Gastrocnemius medialis (tissue), 4 donors: ENCODE measurements around the gene RAD51C. TPM values are rescaled to one million over a fixed set of nuclear protein-coding genes. Genes with fewer than 3 reads are reported as not detected.

Experiments
- ATAC-seq, 2 donors: fragments of 150-250 bp; one replicate each; pipeline ENCODE4 v1.9.1; 2016
- DNase-seq, 2 donors: peaks; one replicate each; pipeline ENCODE4 v3.0.0-alpha.2; 2019
- H3K27ac ChIP-seq, 4 donors: fragments of 200-600 bp; sonication (generic); 1 replicate in 1 of 4; 2 replicates in 3 of 4; pipeline ENCODE4 v1.5.1; 2016 to 2018; ENCODE audit warnings: mild to moderate bottlenecking in 2 of 4, moderate library complexity in 1 of 4
- H3K27me3 ChIP-seq, 3 donors: fragments of 200-600 bp; sonication (generic) in 2 of 3; 1 replicate in 1 of 3; 2 replicates in 2 of 3; pipeline versions ENCODE4 v1.5.1 to v1.6.0; 2016 to 2019; ENCODE audit warnings: mild to moderate bottlenecking in 1 of 3, moderate library complexity in 1 of 3
- H3K36me3 ChIP-seq, 2 donors: fragments of 200-600 bp; sonication (generic) in 1 of 2; one replicate each; pipeline ENCODE4 v1.5.1; 2017 to 2018
- H3K4me1 ChIP-seq, 2 donors: fragments of 200-600 bp; sonication (generic) in 1 of 2; one replicate each; pipeline ENCODE4 v1.5.1; 2016 to 2017; ENCODE audit warnings: mild to moderate bottlenecking in 2 of 2
- H3K4me3 ChIP-seq, 4 donors: fragments of 200-600 bp; sonication (generic) in 3 of 4; 1 replicate in 1 of 4; 2 replicates in 3 of 4; pipeline ENCODE4 v1.5.1; 2016 to 2019; ENCODE audit warnings: mild to moderate bottlenecking in 2 of 4
- H3K9me3 ChIP-seq, 3 donors: fragments of 200-600 bp; sonication (generic) in 2 of 3; 1 replicate in 1 of 3; 2 replicates in 2 of 3; pipeline ENCODE4 v1.5.1; 2016 to 2019
- CTCF ChIP-seq, 5 experiments: fragments of 450-650 bp in 3 of 5; fragments of 200-600 bp in 2 of 5; sonication (generic) in 2 of 5; IDR thresholded peaks in 4 of 5; conservative IDR thresholded peaks in 1 of 5; 1 replicate in 4 of 5; 2 replicates in 1 of 5; pipeline ENCODE4 v1.5.1; 2016 to 2019; ENCODE audit warnings: antibody characterized with exemption in 5 of 5, mild to moderate bottlenecking in 3 of 5, moderate library complexity in 3 of 5
- POLR2A ChIP-seq, 2 donors: fragments of 450-650 bp; IDR thresholded peaks; one replicate each; pipeline ENCODE4 v1.6.1; 2017; ENCODE audit warnings: antibody characterized with exemption in 2 of 2, mild to moderate bottlenecking in 2 of 2, moderate library complexity in 2 of 2
- in situ Hi-C, 4 donors: fragments of 200-750 bp; cut with MboI; loops; one replicate each; pipeline versions ENCODE4 v1.15.0 to v1.8.0; 2017; ENCODE audit warnings: low sequenced_read_pairs in 4 of 4
- intact Hi-C: fragments of 100-400 bp; cut with DNase I; formaldehyde crosslinking; loops from one replicate; pipeline ENCODE4 v1.15.1; 2023; ENCODE audit warnings: low total_unique reads
- total RNA-seq, 4 donors: library from RNA; depleted of rRNA; stranded (reverse); fragments of >200 nt; gene quantifications; one replicate each; pipeline versions ENCODE4 v1.1.0 to v1.2.3, GENCODE V29; 2016

Gene RAD51C
- total RNA-seq, 4 donors from 2014 or later = 6.4 to 18.7 (median 12.5) TPM

DNA sequence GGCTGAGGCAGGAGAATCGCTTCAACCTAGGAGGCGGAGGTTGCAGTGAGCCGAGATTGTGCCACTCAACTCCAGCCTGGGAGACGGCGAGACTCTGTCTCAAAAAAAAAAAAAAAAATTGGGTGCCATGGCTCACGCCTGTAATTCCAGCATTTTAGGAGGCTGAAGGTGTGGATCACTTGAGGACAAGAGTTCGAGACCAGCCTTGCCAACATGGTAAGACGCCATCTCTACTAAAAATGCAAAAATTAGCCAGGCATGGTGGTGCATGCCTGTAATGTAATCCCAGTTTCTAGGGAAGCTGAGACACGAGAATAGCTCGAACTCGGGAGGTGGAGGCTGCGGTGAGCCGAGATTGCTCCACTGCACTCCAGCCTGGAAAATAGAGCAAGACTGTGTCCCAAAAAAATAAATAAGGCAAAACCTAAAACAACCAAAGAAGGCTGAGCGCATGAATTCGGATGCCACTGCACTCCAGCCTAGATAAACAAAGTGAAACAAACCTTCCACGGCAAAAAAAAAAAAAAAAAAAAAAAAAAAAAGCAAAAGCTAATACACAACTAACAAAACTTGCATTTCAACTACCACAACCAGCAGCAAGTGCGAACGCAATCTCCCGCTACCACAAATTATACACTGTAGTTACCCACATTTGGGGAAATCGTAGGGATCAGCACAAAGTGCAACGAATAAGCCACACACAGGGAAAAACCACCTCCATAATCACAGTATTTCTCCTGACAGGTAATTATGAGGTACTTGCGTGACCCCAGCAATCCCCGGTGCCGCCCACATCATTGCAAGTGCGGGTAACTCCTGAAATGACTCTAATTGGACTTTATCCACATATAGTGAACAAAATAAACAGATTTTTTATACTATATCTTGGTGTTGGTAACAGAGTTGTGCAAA, 26.2 kb upstream of the RAD51C start:
- Histone ChIP-seq H3K27ac (peak overlapping the region in 1 of 4 donors; percentile 29), H3K27me3 (peaks cover 0 to 3% (median 0%) of the 10 kb centered on the region in 3 donors), H3K36me3 (no peaks in the 10 kb centered on the region), H3K9me3 (no peaks in the 10 kb centered on the region), H3K4me3 (no peak overlapping the region), H3K4me1 (no peaks in the 10 kb centered on the region)
- TF ChIP-seq CTCF (IDR thresholded peaks at IDR 0.05 in 4 of 5, conservative IDR thresholded peaks at IDR 0.05 in 1 of 5) (no peak), POLR2A (IDR thresholded peaks at IDR 0.05) (no peak)
- DNase-seq (no peak), ATAC-seq (no peak)
- intact Hi-C loops (no loop called here), in situ Hi-C loops (loop anchor here in 1 of 4 donors (25.0 kb wide), 1 partner anchor 154 kb away; the partner anchor contains the start of gene MTMR4)

DNA sequence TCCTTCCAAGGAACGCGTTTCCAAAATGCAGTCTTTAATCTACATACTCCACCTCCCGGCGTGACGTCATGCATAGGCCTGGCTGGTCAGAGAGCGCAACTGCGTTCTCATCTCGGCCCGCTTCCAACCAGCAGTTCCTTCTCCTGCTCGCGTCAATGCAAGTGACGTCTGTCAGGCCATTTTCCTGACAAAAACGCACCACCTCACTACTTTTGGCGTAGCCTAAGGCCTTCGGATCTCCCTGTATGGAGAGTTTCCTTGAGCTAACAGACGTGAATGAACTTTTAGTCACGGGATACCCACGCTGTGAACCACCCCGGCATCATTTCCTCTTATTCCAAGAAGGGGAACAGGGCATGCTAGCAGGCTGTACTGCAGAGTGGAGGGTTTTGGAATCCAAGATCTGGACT, 25.5 kb upstream of the RAD51C start:
- no peak overlapping the region for H3K4me3 ChIP-seq
- in situ Hi-C loops = loop anchor here in 1 of 4 donors (25.0 kb wide), 1 partner anchor 155 kb away; the partner anchor contains the start of gene MTMR4
- H3K27ac ChIP-seq = peak overlapping the region in 1 of 4 donors; percentile 29

GRCh38 chr17:58667934-58668597, 24.3 kb upstream of the RAD51C start:
- H3K4me3 ChIP-seq = no peak overlapping the region
- intact Hi-C loops = no loop called here

More for the DNA sequence above, 25.5 kb upstream of the RAD51C start:
- peaks cover 0 to 3% (median 0%) of the 10 kb centered on the region in 3 donors for H3K27me3 ChIP-seq
- H3K9me3 ChIP-seq = no peaks in the 10 kb centered on the region
- H3K4me1 ChIP-seq = no peaks in the 10 kb centered on the region
- intact Hi-C loops = no loop called here
- TF ChIP-seq POLR2A (IDR thresholded peaks at IDR 0.05) (no peak), CTCF (IDR thresholded peaks at IDR 0.05 in 4 of 5, conservative IDR thresholded peaks at IDR 0.05 in 1 of 5) (no peak)
- no peaks in the 10 kb centered on the region for H3K36me3 ChIP-seq
- ATAC-seq (peak; percentile 39 to 56), DNase-seq (peak; percentile 24 to 43)

DNA sequence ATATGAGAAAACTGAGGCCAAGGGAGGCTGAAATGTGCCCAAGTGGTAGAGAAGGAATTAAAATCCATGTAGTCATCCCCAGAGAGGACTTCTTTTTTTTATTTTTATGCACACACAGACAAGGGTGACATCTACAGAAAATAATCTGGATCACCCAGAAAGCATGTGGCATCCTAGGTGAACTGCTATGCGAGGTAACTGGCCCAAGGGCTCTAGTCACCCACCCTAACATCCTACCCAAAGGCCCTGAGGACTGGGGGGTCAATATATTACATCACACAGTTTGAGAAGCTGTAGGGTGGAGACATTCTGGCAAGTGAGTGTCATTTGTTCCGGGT, 23.8 kb upstream of the RAD51C start:
- peaks cover 0 to 3% (median 0%) of the 10 kb centered on the region in 3 donors for H3K27me3 ChIP-seq
- H3K9me3 ChIP-seq = no peaks in the 10 kb centered on the region
- DNase-seq (no peak), ATAC-seq (no peak)
- intact Hi-C loops (no loop called here), in situ Hi-C loops (loop anchor here in 1 of 4 donors (25.0 kb wide), 1 partner anchor 156 kb away; the partner anchor contains the start of gene MTMR4)
- no peak overlapping the region for H3K4me3 ChIP-seq
- no peaks in the 10 kb centered on the region for H3K36me3 ChIP-seq
- no peak overlapping the region for H3K27ac ChIP-seq
- H3K4me1 ChIP-seq = no peaks in the 10 kb centered on the region
- TF ChIP-seq CTCF (IDR thresholded peaks at IDR 0.05 in 4 of 5, conservative IDR thresholded peaks at IDR 0.05 in 1 of 5) = no peak
- TF ChIP-seq POLR2A (IDR thresholded peaks at IDR 0.05) = no peak

More at GRCh38 chr17:58667934-58668597, 24.3 kb upstream of the RAD51C start:
- H3K4me1 ChIP-seq = no peaks in the 10 kb centered on the region
- H3K27me3 ChIP-seq = peaks cover 0 to 3% (median 0%) of the 10 kb centered on the region in 3 donors
- no peaks in the 10 kb centered on the region for H3K9me3 ChIP-seq
- no peak for ATAC-seq
- no peaks in the 10 kb centered on the region for H3K36me3 ChIP-seq
- no peak overlapping the region for H3K27ac ChIP-seq
- DNase-seq = no peak
- TF ChIP-seq POLR2A (IDR thresholded peaks at IDR 0.05) (no peak), CTCF (IDR thresholded peaks at IDR 0.05 in 4 of 5, conservative IDR thresholded peaks at IDR 0.05 in 1 of 5) (no peak)
- in situ Hi-C loops = loop anchor here in 1 of 4 donors (25.0 kb wide), 1 partner anchor 156 kb away; the partner anchor contains the start of gene MTMR4
